Effector memory CD8-positive, alpha-beta T cell (primary cell): ENCODE results near the gene COPB1.

Experiments
- ATAC-seq: fragments of 150-1000 bp; cut with Tn5 transposase; replicated peaks from 2 replicates; pipeline ENCODE4 v1.10.0; 2021; ENCODE audit warnings: mild to moderate bottlenecking, moderate library complexity
- DNase-seq, 3 experiments: peaks; one replicate each; pipeline ENCODE4 v3.0.0; 2021
- H3K27ac Mint-ChIP-seq, 2 donors: one replicate each; pipeline ENCODE4 v1.8.0; 2022; ENCODE audit warnings: mild to moderate bottlenecking in 2 of 2, mixed read lengths in 2 of 2, moderate library complexity in 2 of 2
- H3K27me3 Mint-ChIP-seq, 2 donors: one replicate each; pipeline ENCODE4 v1.8.0; 2022; ENCODE audit warnings: mixed read lengths in 2 of 2
- H3K36me3 Mint-ChIP-seq: one replicate; pipeline ENCODE4 v1.8.0; 2022; ENCODE audit warnings: mild to moderate bottlenecking, moderate library complexity, mixed read lengths; ENCODE audit not compliant: insufficient read depth
- H3K4me1 Mint-ChIP-seq, 2 donors: one replicate each; pipeline ENCODE4 v1.8.0; 2022; ENCODE audit warnings: low read depth in 2 of 2, mixed read lengths in 2 of 2
- H3K4me3 Mint-ChIP-seq, 2 donors: one replicate each; pipeline ENCODE4 v1.8.0; 2022; ENCODE audit warnings: mild to moderate bottlenecking in 2 of 2, mixed read lengths in 2 of 2, moderate library complexity in 2 of 2
- H3K9me3 Mint-ChIP-seq, 2 donors: one replicate each; pipeline ENCODE4 v1.8.0; 2022; ENCODE audit warnings: mixed read lengths in 2 of 2

COPB1 gene

GRCh38 chr11:14529951-14530350 is 30.3 kb upstream of the COPB1 start:
- Mint-ChIP-seq H3K36me3 (no peaks in the 10 kb centered on the region), H3K4me1 (no peaks in the 10 kb centered on the region), H3K27ac (no peak overlapping the region), H3K27me3 (no peaks in the 10 kb centered on the region), H3K9me3 (no peaks in the 10 kb centered on the region), H3K4me3 (no peak overlapping the region)
- DNase-seq = no peak
- no peak for ATAC-seq

- H3K27ac Mint-ChIP-seq = no peak overlapping the region
- no peaks in the 10 kb centered on the region for H3K4me1 Mint-ChIP-seq
- no peaks in the 10 kb centered on the region for H3K27me3 Mint-ChIP-seq
- H3K4me3 Mint-ChIP-seq = no peak overlapping the region
- DNase-seq (no peak), ATAC-seq (no peak)
- H3K36me3 Mint-ChIP-seq = no peaks in the 10 kb centered on the region
- no peaks in the 10 kb centered on the region for H3K9me3 Mint-ChIP-seq
Measured at GRCh38 chr11:14529321-14529720, 29.7 kb upstream of the COPB1 start.

GRCh38 chr11:14522801-14523200 is 23.2 kb upstream of the COPB1 start:
- no peak for DNase-seq
- H3K9me3 Mint-ChIP-seq = no peaks in the 10 kb centered on the region
- no peaks in the 10 kb centered on the region for H3K27me3 Mint-ChIP-seq
- no peak overlapping the region for H3K27ac Mint-ChIP-seq
- no peak for ATAC-seq
- peaks cover 19 to 26% of the 10 kb centered on the region in 2 donors for H3K4me1 Mint-ChIP-seq
- H3K4me3 Mint-ChIP-seq = no peak overlapping the region
- H3K36me3 Mint-ChIP-seq = peaks cover 17% of the 10 kb centered on the region

GRCh38 chr11:14522245-14522644 is 22.6 kb upstream of the COPB1 start:
- no peak overlapping the region for H3K4me3 Mint-ChIP-seq
- peaks cover 23% of the 10 kb centered on the region for H3K36me3 Mint-ChIP-seq
- no peaks in the 10 kb centered on the region for H3K9me3 Mint-ChIP-seq
- peaks cover 19 to 26% of the 10 kb centered on the region in 2 donors for H3K4me1 Mint-ChIP-seq
- no peaks in the 10 kb centered on the region for H3K27me3 Mint-ChIP-seq
- H3K27ac Mint-ChIP-seq = no peak overlapping the region
- no peak for DNase-seq
- ATAC-seq = no peak

- Mint-ChIP-seq H3K36me3 (peaks cover 38% of the 10 kb centered on the region), H3K27ac (peak overlapping the region; percentile 97 to 98), H3K4me1 (peaks cover 19 to 26% of the 10 kb centered on the region in 2 donors), H3K9me3 (no peaks in the 10 kb centered on the region), H3K27me3 (no peaks in the 10 kb centered on the region), H3K4me3 (peak overlapping the region; percentile 89 to 96)
- no peak for ATAC-seq
- no peak for DNase-seq
Measured at GRCh38 chr11:14520747-14521151, 21.1 kb upstream of the COPB1 start.

- Mint-ChIP-seq H3K27ac (peak within 1 kb of the TSS; percentile 97 to 98), H3K9me3 (no peaks in the 10 kb centered on the region), H3K36me3 (peaks cover 41% of the 10 kb centered on the region), H3K27me3 (no peaks in the 10 kb centered on the region), H3K4me3 (peak within 1 kb of the TSS; percentile 89 to 96), H3K4me1 (peaks cover 19 to 26% of the 10 kb centered on the region in 2 donors)
- peak; percentile 84 to 86 (median 84) for DNase-seq
- ATAC-seq = peak; percentile 90
Measured at GRCh38 chr11:14519917-14520746, 20.5 kb upstream of the COPB1 start, which contains the start of gene PSMA1. PSMA1 (minus strand) TSS chr11:14520386; CDS start chr11:14520299, 87 bp downstream.

GRCh38 chr11:14519597-14519916 is 19.9 kb upstream of the COPB1 start:
- H3K27ac Mint-ChIP-seq = peak overlapping the region; percentile 97 to 98
- peak overlapping the region; percentile 89 to 96 for H3K4me3 Mint-ChIP-seq
- peaks cover 47% of the 10 kb centered on the region for H3K36me3 Mint-ChIP-seq
- no peaks in the 10 kb centered on the region for H3K27me3 Mint-ChIP-seq
- H3K4me1 Mint-ChIP-seq = peaks cover 19 to 26% of the 10 kb centered on the region in 2 donors
- no peaks in the 10 kb centered on the region for H3K9me3 Mint-ChIP-seq
- ATAC-seq (peak; percentile 7), DNase-seq (peak in 1 of 3 experiments; percentile 2)

GRCh38 chr11:14518820-14519219 is 19.2 kb upstream of the COPB1 start:
- Mint-ChIP-seq H3K27ac (peak overlapping the region; percentile 97 to 98), H3K9me3 (no peaks in the 10 kb centered on the region), H3K27me3 (no peaks in the 10 kb centered on the region), H3K4me1 (peaks cover 19 to 26% of the 10 kb centered on the region in 2 donors), H3K4me3 (peak overlapping the region; percentile 89 to 96), H3K36me3 (peaks cover 54% of the 10 kb centered on the region)
- ATAC-seq (no peak), DNase-seq (no peak)

- ATAC-seq (no peak), DNase-seq (no peak)
- no peaks in the 10 kb centered on the region for H3K9me3 Mint-ChIP-seq
- no peak overlapping the region for H3K4me3 Mint-ChIP-seq
- peaks cover 91% of the 10 kb centered on the region for H3K36me3 Mint-ChIP-seq
- peaks cover 6 to 8% of the 10 kb centered on the region in 2 donors for H3K4me1 Mint-ChIP-seq
- no peaks in the 10 kb centered on the region for H3K27me3 Mint-ChIP-seq
- H3K27ac Mint-ChIP-seq = peak overlapping the region in 1 of 2 donors; percentile 54
Measured at GRCh38 chr11:14513800-14514199, 14.2 kb upstream of the COPB1 start.

- H3K9me3 Mint-ChIP-seq = no peaks in the 10 kb centered on the region
- ATAC-seq = no peak
- DNase-seq = no peak
- H3K27me3 Mint-ChIP-seq = no peaks in the 10 kb centered on the region
- peak overlapping the region in 1 of 2 donors; percentile 6 for H3K27ac Mint-ChIP-seq
- H3K4me1 Mint-ChIP-seq = no peaks in the 10 kb centered on the region
- no peak overlapping the region for H3K4me3 Mint-ChIP-seq
- H3K36me3 Mint-ChIP-seq = peaks cover 82% of the 10 kb centered on the region
Measured at GRCh38 chr11:14506532-14506931, 6.9 kb upstream of the COPB1 start.

GRCh38 chr11:14503023-14503422 is 3.4 kb upstream of the COPB1 start:
- Mint-ChIP-seq H3K27me3 (no peaks in the 10 kb centered on the region), H3K9me3 (no peaks in the 10 kb centered on the region), H3K4me3 (no peak overlapping the region), H3K36me3 (peaks cover 72% of the 10 kb centered on the region), H3K4me1 (peaks cover 8% of the 10 kb centered on the region in 2 donors), H3K27ac (no peak overlapping the region)
- DNase-seq (no peak), ATAC-seq (no peak)

GRCh38 chr11:14502039-14502438 is 2.4 kb upstream of the COPB1 start:
- H3K27me3 Mint-ChIP-seq = no peaks in the 10 kb centered on the region
- H3K27ac Mint-ChIP-seq = no peak overlapping the region
- H3K4me1 Mint-ChIP-seq = peaks cover 15 to 18% of the 10 kb centered on the region in 2 donors
- peaks cover 73% of the 10 kb centered on the region for H3K36me3 Mint-ChIP-seq
- no peaks in the 10 kb centered on the region for H3K9me3 Mint-ChIP-seq
- ATAC-seq (no peak), DNase-seq (no peak)
- no peak overlapping the region for H3K4me3 Mint-ChIP-seq

- Mint-ChIP-seq H3K36me3 (peaks cover 73% of the 10 kb centered on the region), H3K4me3 (peak overlapping the region; percentile 95 to 99), H3K27me3 (no peaks in the 10 kb centered on the region), H3K27ac (peak overlapping the region; percentile 99), H3K4me1 (peaks cover 20 to 27% of the 10 kb centered on the region in 2 donors), H3K9me3 (no peaks in the 10 kb centered on the region)
- ATAC-seq (peak; percentile 47), DNase-seq (peak; percentile 28 to 41 (median 40))
Measured at GRCh38 chr11:14500181-14500651, 605 bp upstream of the COPB1 start.

- Mint-ChIP-seq H3K36me3 (peaks cover 73% of the 10 kb centered on the region), H3K27ac (peak overlapping the region; percentile 99), H3K27me3 (no peaks in the 10 kb centered on the region), H3K4me1 (peaks cover 22 to 32% of the 10 kb centered on the region in 2 donors), H3K4me3 (peak overlapping the region; percentile 95 to 99), H3K9me3 (no peaks in the 10 kb centered on the region)
- peak; percentile 26 for ATAC-seq
- DNase-seq = peak in 2 of 3 experiments; percentile 18 to 27
Measured at GRCh38 chr11:14499178-14499559, 442 bp downstream of the COPB1 start.
